Stimulated activated naive CD8-positive, alpha-beta T cell treated with anti-CD3 and anti-CD28 coated beads, Interleukin-15, Interleukin-2, amounts not matched to agents 100 U/mL and 50 U/mL, for 24 hours (primary cell): ENCODE results near the gene BEST1.
"Not testable (repeated sequence)": the region's sequence is repeated elsewhere in the genome, so short reads cannot be mapped to it uniquely, and the experiment has no call there.

Source experiments
- ATAC-seq: fragments of 150-1000 bp; cut with Tn5 transposase; one replicate; pipeline ENCODE4 v1.10.0; 2021
- DNase-seq: peaks from one replicate; pipeline ENCODE4 v3.0.0; 2021

The BEST1 gene

DNA sequence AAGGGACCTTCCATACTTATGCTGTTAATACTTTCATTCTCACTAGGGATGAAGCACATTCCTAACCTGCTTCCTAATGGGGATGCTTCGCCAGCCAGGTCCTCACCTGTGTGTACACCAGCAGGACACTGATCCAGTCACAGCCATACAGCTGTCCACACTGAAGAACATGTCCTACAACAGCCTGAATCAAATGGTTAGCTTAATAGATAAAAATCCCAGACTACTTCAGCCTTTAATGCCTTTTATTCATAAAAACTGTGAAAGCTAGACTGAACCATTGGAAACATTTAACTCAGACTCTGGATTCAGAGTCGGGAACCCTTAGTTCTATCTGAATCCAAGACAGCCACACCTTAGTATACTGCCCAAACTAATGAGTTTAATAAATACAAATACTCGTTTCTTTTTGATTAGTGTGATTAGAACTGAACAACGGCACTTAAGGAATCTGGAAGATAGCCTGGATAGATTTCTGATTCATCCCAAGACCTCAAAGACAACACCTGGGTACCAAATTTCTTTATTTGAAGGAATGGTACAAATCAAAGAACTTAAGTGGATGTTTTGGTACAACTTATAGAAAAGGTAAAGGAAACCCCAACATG, 14.0 kb downstream of the BEST1 start:
- no peak for DNase-seq

DNA sequence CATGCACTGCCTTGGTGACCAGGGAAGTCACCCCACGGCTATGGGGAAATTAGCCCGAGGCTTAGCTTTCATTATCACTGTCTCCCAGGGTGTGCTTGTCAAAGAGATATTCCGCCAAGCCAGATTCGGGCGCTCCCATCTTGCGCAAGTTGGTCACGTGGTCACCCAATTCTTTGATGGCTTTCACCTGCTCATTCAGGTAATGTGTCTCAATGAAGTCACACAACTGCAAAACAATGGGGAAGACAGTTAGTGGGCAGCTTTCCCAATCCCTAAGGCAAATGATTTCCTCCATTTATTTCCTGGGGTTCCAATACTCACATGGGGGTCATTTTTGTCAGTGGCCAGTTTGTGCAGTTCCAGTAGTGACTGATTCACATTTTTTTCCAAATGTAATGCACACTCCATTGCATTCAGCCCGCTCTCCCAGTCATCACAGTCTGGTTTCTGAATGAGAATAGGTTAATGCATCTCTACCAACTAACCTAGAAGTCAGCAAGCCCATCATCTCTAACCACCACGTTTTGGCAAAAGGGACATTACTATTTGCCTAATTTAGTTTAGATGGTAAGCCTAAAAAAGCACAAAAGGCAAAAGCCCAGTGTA, 14.6 kb downstream of the BEST1 start:
- DNase-seq, ATAC-seq: not testable (repeated sequence)

More for the DNA sequence above, 14.0 kb downstream of the BEST1 start:
- ATAC-seq: no peak

DNA sequence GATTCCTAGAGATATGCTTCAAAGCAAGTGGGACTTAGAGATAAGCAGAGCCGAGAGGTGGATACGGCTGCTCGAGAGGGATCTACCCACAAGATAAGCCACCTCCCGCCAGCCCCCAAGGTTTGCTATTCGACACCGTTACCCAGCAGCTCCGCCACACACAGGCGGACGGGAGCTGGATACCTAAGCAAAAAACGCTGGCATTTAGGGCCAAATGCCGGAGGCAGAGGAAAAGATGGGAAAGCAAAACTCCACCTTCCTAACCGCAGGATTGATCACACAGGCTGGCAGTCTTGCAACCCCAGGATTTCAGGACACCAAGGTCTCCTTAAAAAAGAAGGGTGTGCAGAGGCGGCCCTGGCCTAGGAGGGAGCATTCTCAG, 16.6 kb downstream of the BEST1 start:
- DNase-seq (peak; percentile 44), ATAC-seq (no peak)

DNA sequence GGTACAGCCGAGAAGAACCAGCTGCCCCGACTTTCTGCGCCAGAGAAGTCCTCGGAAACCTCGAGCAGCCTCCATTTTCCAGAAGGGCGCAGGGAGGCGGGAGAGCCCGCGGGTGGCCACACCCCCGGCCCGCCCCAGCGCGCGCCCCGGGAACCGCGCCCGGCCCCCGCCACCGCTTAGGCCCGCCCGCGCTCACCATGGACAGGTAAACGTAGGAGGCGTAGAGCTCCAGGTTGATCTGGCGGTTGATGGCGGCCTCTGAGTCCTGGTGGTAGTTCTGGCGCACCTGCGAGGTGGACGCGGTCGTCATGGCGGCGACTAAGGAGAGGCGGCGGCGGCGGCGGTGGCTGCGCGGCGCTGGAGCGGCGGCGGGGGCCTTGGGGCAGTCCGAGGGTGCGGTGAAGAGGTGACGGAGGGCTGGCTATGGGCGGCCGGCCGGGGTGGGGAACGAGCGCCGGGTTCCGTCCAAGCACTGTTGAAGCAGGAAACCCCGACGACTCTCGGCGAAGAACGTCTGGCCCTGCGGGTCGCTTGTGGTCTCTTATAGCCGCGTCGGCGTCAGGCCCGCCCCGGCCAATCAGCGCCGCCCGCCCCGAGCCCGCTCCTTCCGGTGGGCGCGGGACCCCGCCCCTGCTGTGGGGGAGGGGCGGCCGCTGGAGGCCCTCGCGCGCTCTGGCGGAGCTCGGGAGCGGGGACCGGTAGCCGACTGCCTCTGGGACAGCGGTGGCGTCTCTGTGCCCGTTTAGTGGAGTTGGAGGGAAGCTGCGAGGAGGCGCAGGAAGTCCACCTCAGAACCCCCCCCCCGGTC, 17.2 kb downstream of the BEST1 start, which contains the start of gene FTH1:
Gene FTH1, minus strand, starts transcription at position 519 of the 808 bp plus-strand sequence. Its CDS starts 209 bp downstream, at position 310.
- ATAC-seq (peak; percentile 83), DNase-seq (peak; percentile 92)

DNA sequence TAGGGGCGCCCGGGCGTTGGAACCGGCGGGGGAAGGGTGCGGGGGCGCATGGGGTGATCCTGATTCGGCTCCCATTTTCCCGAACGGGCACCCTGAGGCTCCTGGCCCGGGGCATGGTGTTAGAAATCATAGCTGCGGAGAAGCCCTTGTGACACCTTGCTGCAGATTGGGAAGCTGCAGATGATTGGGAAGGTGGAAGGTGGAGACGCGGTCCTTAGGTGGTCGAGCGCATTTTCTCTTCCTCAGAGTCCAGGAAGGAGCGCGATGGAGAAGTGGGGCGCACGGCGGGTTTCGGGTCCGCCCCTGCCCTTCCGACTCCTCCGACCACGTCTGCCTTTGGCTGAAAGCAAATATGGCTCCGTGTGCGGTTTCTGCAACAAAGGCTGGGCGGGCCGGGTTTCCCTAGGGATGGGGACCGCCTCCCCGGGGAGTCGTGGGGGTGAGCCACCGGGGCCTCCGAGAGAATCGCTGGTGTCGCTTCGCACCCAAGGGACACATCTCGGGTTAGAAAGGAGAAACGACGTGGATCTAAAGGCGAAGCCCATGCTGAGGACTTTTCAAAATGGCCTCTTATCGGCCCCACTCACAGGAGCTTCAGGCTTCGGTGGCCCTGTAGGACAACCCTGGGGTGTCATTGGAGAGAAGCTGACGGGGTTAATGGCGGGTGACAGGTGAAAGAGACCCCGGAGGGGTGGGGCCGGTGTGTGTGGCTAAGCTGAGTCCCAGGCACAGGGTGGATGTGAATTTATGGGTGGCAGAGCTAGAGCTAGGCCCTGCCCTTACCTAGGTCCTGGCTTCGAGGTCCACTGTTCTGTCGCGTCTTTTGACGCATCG, 18.0 kb downstream of the BEST1 start:
- peak; percentile 14 for ATAC-seq
- DNase-seq: peak; percentile 66

DNA sequence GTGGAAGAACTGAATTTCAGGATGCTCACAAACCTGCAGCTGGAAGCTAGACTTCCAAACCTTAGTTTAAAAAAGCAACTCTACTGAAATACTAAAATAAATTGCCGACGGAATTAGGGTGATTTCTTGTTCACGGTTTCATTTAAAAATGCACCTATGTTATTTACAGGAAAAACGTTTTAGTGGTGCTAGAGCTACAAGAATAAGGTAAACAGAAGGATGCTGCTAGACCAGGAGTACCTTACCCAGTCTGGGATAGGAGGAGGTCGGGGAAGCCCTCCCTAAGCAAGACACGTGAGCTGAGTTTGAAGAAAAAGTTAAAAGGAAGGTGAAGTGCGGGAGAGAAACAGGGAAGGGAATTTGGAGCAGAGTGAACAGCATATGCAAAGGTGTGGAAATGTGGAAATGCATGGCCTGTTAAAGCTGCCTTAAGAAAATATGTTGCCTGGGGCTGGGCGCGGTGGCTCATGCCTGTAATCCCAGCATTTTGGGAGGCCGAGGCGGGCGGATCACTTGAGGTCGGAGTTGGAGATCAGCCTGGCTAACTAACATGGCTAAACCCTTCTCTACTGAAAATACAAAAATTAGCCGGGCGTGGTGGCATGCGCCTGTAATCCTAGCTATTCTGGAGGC, 18.7 kb downstream of the BEST1 start:
- ATAC-seq: no peak
- DNase-seq: no peak

DNA sequence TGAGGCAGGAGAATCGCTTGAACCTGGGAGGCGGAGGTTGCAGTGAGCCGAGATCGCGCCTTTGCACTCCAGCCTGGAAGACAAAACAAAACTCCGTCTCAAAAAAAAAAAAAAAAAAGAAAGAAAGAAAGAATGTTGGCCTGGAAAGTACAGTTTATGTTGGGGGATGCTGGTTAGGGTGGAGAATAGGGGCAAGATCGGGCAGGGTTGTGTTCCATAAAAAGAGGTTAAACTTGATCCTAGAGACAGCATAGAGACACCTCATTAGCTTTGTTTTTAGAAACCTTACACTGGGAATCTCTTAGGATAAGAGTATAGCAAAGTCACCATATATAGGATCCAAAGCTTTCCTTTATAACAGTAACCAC, 19.2 kb downstream of the BEST1 start:
- ATAC-seq: no peak
- no peak for DNase-seq

DNA sequence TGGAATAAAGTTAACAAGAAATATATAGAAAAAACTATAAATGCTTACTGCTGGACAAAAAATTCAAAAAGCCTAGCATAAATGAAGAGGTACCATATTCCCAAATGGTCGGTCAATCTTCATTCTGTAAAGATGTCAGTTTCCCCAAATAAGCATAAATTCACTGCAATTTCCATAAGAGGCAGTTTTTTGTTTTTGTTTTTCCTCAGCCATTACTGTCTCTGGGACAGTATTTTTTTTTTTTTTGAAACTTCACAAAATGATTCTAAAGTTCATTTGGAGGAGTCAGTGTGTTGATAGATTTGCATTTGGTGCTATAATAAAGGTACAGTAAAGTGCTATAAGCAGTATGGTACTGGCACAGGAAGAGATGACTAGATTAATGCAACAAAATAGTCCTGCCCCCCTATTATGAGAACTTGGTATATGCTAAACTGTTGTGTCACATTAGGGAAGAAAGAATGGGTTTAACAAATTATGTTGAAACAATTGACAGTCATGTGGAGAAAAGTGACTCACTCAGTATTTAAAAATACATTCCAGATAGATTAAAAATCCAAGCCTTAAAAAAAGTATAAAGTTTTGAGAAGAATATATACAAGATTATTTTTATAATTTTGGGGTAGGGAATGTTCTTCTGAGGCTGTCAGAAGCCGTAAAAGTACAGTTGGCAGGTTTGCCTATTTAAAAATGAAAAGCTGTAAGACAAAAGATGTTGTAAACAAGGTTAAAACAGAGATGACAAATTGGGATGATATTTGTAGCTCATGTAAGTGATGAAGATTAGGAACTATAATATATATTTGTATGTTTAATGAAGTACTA, 19.9 kb downstream of the BEST1 start:
- no peak for ATAC-seq
- DNase-seq: no peak

DNA sequence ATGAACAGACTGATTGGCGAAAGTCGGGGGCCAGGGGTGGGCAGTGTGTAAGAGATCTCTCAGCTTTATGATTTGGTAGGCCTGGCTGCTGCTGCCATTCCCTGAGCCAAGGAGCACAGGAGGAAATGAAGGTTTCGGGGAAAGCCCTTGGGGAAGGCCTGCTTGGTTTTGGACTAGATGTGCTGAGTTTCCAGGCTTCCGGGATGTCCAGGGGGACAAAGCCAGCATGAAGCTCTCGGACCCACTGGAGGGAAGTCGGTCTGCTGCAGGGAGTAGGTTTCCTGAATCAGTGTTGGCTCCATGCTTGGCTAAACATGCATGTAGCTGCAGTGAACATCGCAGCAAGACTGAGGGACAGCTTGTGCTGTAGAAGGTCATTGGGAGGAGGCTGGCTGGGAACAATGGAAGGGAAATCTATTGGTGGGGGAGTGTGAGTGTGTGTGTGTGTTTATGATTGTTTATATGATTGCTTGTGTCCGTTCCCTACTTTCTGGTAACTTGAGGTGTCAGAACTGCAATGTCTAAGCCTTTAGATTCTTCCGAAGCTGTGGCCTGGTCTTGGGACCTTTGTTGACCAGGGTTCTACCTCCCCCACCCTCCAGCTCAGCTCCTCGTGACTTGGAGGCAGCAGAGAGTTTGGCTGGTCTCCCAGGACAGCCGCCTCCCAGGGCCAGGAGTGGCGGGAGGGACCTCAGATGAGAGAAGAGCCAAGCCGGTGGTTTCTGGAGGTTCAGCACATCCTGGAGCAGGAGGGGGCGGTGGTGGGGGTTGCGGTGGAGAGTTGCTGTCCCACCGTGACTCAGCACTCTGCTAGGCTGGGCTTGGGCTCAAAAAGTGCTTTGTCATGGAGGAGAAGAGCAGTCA, 21.3 kb downstream of the BEST1 start:
- ATAC-seq (no peak), DNase-seq (peak; percentile 61)

DNA sequence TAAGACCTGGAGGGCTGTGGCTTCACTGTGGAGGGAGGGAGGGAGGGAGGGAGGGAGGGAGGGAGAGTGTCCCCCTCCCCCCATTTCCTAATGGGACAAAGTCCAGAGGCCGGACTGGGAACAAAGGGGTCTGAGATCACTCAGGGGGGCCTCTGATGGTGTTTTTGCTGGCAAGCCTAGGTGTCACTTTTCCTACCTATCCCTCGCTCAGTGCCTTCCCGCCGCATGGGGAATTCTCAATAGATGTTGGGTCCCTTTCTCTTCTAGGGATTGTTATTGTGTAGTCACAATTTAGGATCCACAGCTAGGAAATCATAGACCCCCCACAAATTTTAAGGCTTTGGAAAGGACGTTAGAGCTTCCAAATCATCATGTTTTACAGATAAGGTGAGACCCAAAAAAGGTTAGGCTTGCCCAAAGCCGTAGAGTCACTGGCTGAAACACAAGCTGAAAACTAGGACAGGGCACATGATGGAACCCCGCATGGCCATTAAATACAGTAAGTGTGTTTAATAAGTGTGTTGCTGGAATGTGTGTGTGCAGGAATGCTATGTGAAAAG, 22.0 kb downstream of the BEST1 start:
- no peak for DNase-seq
- no peak for ATAC-seq

DNA sequence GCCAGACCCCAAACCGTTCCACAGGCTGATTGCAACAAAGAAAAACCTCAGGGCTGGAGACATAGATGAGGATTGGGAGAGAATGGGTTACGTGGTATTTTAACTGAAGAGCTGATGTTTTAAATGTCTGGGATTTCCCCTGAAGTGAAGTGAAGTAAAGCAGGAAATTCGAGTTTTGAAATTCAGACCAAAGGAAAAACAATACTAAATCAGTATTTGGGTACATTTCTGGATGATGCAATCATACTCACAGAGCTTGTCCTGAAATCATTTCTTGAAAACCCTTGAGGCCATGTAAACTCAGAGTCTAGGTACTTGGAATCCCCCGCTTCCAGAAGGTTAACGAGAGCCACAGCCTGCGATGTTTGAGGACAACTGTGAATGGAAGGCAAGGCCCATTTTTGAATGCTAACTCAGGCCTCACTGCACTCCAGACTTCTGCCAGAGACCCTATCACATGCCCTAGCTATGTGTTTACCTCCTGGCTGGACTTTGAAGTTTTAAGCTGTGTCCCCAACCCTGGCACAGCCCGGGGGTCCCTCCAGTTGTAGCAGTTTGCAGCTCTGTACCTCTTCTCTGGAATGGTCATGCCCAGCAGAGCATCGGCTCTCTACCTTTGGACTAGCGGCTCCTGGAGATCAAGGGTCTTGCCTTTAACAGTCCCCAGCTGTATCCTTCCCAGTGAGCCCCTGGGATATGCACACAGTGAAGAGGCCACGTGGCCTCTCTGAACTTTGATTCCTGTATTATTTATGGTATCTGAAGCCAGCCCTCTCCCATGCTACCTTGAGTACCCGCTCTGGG, 22.7 kb downstream of the BEST1 start:
- ATAC-seq: peak; percentile 13
- DNase-seq: no peak

DNA sequence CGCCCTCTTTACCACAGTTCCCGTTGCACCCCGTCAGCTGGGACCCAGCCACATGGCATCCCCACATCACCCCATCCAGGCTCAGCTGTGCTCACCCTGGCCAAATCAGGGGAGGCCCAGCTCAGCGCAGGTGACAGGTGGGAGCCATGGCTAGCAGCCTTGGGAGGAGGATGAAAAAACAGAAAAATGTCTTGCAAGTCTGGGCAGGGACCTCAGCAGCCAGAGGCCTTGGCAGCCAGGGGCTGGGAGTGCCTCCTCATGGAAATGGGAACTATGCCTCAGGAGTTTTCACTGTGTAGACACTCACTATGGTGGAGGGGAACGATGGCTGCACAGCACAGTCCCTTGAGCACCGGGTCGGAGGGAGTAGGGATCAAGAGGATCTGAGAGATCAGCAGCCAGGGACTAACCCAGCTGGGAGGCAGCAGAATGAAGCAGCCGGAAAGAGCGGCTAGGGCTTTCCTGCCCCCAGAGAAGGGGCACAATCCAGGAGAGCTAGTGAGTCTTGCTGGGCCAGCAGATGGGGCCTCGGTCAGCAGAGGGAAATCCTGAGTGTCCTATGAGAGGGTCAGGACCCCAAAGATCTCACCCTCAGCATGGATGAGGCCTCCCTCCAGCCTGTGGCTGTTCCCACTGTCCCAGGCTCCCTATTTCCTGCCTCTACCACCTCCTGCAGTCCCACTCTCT, 23.5 kb downstream of the BEST1 start:
- DNase-seq (no peak), ATAC-seq (no peak)

DNA sequence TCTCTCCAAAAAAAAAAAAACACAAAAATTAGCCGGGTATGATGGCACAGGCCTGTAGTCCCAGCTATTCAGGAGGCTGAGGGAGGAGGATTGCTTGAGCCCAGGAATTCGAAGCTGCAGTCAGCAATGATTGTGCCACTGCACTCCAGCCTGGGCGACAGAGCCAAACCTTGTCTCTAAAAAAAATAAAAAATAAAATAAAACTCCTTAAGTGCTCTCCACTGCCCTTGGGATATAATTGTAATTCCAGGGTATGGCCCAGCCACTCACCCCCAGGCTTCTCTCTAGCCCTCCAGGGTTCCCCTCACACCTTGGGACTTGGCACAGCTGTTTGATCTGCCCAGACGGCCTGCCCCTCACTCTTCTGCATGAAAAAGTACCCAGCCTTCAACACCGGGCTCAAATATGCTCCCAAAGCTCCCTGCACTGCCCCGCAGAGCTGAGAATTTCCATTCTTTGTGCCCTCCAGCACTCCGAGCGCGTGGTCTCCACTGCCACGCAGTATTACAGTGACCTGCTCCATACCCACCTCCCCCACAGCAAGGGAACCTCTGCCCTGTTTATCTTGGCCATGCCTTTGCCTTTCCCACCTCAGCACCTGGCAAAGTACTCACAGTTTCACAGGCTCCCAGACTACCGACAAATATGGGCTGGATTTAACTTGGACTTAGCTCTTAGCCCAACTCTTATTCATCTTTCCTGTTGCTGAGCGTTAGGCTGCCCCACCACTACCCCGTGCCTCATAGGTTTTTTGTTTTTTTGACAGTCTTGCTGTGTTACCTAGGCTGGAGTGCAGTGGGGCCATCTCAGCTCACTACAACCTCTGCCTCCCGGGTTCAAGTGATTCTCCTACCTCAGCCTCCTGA, 24.8 kb downstream of the BEST1 start:
- DNase-seq (no peak), ATAC-seq (no peak)

DNA sequence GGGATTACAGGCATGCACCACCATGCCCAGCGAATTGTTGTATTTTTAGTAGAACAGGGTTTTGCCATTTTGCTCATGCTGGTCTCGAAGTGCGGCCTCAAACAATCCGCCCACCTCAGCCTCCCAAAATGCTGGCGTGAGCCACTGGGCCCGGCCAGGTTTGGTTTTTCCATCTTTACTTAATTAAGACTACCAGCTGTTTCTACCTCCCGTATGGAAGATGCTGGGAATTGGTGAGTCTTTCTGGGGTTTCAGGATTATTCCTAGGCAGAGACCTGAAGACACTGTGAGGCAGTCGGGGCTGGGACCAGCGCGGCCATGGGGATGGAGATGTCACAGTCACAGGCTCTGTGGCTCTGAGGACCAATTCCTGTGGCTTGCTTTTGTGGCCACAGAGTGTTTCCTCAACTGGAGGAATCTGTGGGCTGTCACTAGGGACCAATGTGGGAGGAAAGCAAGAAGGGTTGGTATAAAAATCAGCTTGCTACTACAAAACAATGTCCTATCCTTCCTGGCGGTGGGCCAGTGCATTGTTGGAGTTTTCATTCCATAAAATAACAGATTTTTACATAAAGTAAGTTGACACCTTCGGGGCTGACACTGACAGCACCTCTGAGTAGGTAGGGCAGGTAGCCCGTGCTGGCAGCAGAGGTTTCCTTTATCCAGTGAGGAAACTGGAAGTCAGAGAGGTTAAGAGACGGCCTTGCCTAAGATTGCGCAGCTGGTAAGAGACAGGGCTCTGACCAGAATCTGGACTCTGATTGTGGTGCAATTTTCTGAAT, 25.7 kb downstream of the BEST1 start:
- no peak for DNase-seq
- ATAC-seq: no peak

DNA sequence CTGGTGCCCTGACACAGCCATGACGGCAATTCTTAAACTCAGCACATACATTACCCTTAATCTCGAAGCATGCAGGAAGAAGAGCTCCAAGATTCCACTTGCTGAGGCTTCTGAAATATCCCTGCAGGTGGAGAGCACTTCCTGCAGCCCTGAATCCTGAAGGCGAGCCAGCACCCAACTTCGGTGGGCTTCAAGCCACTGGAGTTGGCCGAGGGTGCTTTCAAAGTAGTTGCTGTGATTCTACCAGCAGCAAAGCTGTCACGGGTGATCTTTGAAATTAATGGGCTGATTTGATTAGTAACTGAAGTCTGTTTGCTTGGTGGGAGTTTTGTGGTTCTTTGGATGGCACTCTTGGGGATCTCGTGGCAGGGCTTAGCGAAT, 26.3 kb downstream of the BEST1 start:
- DNase-seq (no peak), ATAC-seq (no peak)

DNA sequence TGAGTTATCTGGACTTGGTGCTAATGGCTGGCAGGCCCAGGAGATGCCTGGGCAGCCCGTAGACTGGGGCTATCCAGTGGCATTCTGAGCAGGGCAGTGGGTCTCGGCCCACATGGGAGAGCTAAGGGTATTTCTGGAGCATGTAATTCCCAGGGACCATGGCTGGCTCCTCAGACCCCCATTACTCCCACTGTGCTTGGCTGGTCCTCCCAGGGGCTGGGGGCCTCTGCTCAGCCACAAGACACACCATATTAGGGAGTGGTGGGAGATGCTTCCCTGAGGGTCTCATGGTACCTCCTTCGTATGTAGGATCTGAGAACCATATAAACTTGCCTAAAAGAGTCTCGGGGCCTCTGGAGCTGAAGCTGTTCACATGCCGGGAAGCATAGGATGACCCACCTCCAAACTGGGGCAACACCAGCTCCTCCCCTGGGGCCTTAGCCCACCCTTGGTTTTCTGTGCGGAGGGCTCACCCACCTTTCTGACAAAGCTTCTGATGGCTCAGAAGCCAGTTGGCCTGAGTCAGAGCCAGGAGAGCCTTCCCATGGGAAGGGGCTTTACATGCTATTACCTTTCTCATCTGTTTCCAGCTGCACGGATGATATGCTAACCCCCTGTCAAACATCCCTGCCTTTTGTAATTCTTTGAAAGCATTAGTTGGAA, 26.8 kb downstream of the BEST1 start:
- DNase-seq (no peak), ATAC-seq (no peak)
